Measurements from ENCODE around the gene TAP1. TPM values are rescaled to one million over a fixed set of nuclear protein-coding genes. Genes with fewer than 3 reads are reported as not detected.
A peak's percentile ranks its signal among the peaks of the same experiment; 100 is the strongest.

TAP1 gene
- total and polyA plus RNA-seq, 4 experiments from 2014 or later, result 136 to 324 (median 220) TPM

DNA sequence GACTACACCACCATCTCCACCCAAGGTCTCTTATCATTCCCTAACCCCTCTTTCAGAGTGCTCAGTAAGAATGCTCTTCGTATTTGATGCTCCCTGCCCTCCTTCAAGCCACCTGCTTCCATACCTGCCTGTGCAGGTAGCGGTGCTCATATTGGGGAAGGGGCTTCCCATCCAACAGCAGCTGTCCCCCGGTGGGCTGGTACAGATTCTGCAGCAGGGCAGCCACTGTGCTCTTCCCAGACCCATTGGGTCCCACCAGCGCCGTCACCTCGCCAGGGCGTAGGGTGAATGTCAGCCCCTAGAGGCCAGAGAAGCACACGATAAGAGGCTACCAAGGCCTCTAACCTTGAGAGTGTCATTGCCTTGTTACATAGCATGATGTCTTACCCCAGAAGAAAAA lies 5.7 kb downstream of the TAP1 start:
- peaks cover 80 to 94% of the 10 kb centered on the region in 2 donors for H3K36me3 Mint-ChIP-seq
- H3K27ac Mint-ChIP-seq, result peak overlapping the region; percentile 81 to 100 (median 99)
- no peak for DNase-seq
- CTCF ChIA-PET (ENCODE audit: partially characterized antibody), result interaction anchor here (2.3 to 11.2 kb wide), 2 partner anchors 9 to 10 kb away, joined by 11 to 480 read pairs; partner anchors contain the start of genes PSMB9, TAP1 and TAP2
- H3K9me3 ChIP-seq (ENCODE audit: control insufficient read depth in 1 of 2, low read length in 2 of 2), result no peaks in the 10 kb centered on the region
- POLR2A ChIA-PET (ENCODE audit: partially characterized antibody), result interaction anchor here (0.8 to 11.6 kb wide), 4 partner anchors 9 to 125 kb away, joined by 3 to 1160 read pairs (median 277); partner anchors contain the start of genes BRD2, PSMB9, TAP1 and TAP2
- peak overlapping the region; percentile 94 to 100 (median 97) for H3K4me3 Mint-ChIP-seq
- peaks cover 76% of the 10 kb centered on the region for H3K4me1 ChIP-seq (ENCODE audit: insufficient read depth, low read length)
- H3K36me3 ChIP-seq (ENCODE audit: insufficient read depth, low read length), result peaks cover 66% of the 10 kb centered on the region
- no peaks in the 10 kb centered on the region for H3K27me3 ChIP-seq (ENCODE audit: insufficient read depth, low read length)
- no peaks in the 10 kb centered on the region for H3K27me3 Mint-ChIP-seq
- H3K4me1 Mint-ChIP-seq, result peaks cover 54 to 97% (median 67%) of the 10 kb centered on the region in 4 donors
- H3K27ac ChIP-seq (ENCODE audit: low read depth, low read length), result peak overlapping the region; percentile 99
- intact Hi-C loops (cut with micrococcal nuclease), result loop anchor here (10.0 kb wide), 1 partner anchor 1193 kb away; the partner anchor contains the start of genes APOM and BAG6
- no peaks in the 10 kb centered on the region for H3K9me3 Mint-ChIP-seq
- H3K4me3 ChIP-seq (ENCODE audit: low read length in 2 of 2), result peak overlapping the region in 1 of 2 donors; percentile 11

DNA sequence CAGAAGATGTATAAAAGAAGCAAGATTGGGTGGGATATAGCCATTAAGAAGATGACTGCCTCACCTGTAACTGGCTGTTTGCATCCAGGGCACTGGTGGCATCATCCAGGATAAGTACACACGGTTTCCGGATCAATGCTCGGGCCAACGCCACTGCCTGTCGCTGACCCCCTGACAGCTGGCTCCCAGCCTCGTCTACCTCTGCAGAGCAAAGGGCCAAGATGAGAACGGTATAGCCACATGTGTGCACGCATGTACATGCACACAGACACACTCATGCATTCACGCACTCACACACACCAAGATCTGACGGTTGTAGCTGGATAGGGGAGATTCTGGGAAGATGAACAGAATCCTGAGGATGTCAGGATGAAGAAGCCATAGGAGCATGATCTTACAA lies 6.5 kb downstream of the TAP1 start:
- Histone ChIP-seq H3K4me3 (ENCODE audit: low read length in 2 of 2) (peak overlapping the region in 1 of 2 donors; percentile 30), H3K9me3 (ENCODE audit: control insufficient read depth in 1 of 2, low read length in 2 of 2) (no peaks in the 10 kb centered on the region), H3K27me3 (ENCODE audit: insufficient read depth, low read length) (no peaks in the 10 kb centered on the region), H3K4me1 (ENCODE audit: insufficient read depth, low read length) (peaks cover 79% of the 10 kb centered on the region), H3K27ac (ENCODE audit: low read depth, low read length) (peak overlapping the region; percentile 99), H3K36me3 (ENCODE audit: insufficient read depth, low read length) (peaks cover 71% of the 10 kb centered on the region)
- Mint-ChIP-seq H3K27ac (peak overlapping the region; percentile 73 to 100 (median 99)), H3K9me3 (no peaks in the 10 kb centered on the region), H3K4me3 (peak overlapping the region; percentile 94 to 100 (median 97)), H3K4me1 (peaks cover 60 to 97% (median 72%) of the 10 kb centered on the region in 4 donors), H3K36me3 (peaks cover 79 to 92% of the 10 kb centered on the region in 2 donors), H3K27me3 (no peaks in the 10 kb centered on the region)
- CTCF ChIA-PET (ENCODE audit: partially characterized antibody), result interaction anchor here (1.5 to 11.2 kb wide), 4 partner anchors 9 to 107 kb away, joined by 3 to 480 read pairs (median 25); partner anchors contain the start of genes PSMB9, TAP1 and TAP2
- POLR2A ChIA-PET (ENCODE audit: partially characterized antibody), result interaction anchor here (0.8 to 11.6 kb wide), 5 partner anchors 9 to 126 kb away, joined by 3 to 1160 read pairs (median 5); partner anchors contain the start of genes BRD2, PSMB9, TAP1 and TAP2
- intact Hi-C loops (cut with micrococcal nuclease), result loop anchor here (10.0 kb wide), 1 partner anchor 1192 kb away; the partner anchor contains the start of genes APOM and BAG6
- no peak for DNase-seq

DNA sequence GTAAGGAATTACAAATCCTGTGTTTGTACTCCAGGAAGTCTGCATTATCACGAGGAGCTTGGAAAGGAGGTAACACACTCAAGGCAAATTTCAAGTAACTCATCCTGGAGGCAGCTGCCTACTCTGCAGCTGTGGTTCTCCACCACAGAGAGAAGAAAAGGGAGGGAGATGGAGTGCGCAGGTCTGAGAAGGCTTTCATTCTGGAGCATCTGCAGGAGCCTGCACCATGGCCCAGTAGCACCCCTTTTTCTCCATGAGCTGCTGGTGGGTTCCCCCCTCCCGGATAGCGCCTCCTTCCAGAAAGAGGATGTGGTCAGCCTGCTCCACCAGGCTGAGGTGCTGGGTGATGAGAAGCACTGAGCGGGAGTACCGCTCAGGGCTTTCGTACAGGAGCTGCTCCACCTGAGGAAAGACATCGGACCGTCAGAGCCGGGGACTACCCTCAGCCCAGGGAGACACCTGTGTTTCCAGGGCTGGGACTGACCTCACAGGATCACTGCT lies 8.1 kb downstream of the TAP1 start:
- CTCF ChIA-PET (ENCODE audit: partially characterized antibody), result interaction anchor here (0.8 to 11.2 kb wide), 13 partner anchors 12 to 139 kb away, joined by 3 to 480 read pairs (median 4); partner anchors contain the start of genes PSMB9 and TAP1
- H3K4me1 ChIP-seq (ENCODE audit: insufficient read depth, low read length), result peaks cover 79% of the 10 kb centered on the region
- H3K36me3 ChIP-seq (ENCODE audit: insufficient read depth, low read length), result peaks cover 63% of the 10 kb centered on the region
- Mint-ChIP-seq H3K4me3 (peak overlapping the region; percentile 94 to 100 (median 97)), H3K4me1 (peaks cover 61 to 97% (median 71%) of the 10 kb centered on the region in 4 donors), H3K27me3 (no peaks in the 10 kb centered on the region), H3K9me3 (no peaks in the 10 kb centered on the region), H3K36me3 (peaks cover 78 to 92% of the 10 kb centered on the region in 2 donors), H3K27ac (peak overlapping the region; percentile 99 to 100 (median 99))
- H3K9me3 ChIP-seq (ENCODE audit: control insufficient read depth in 1 of 2, low read length in 2 of 2), result no peaks in the 10 kb centered on the region
- intact Hi-C loops (cut with micrococcal nuclease), result loop anchor here (2.0 to 10.0 kb wide), 2 partner anchors 49 to 1191 kb away; partner anchors contain the start of genes APOM and BAG6
- POLR2A ChIA-PET (ENCODE audit: partially characterized antibody), result interaction anchor here (0.7 to 11.6 kb wide), 31 partner anchors 8 to 1270 kb away, joined by 3 to 1160 read pairs (median 8); partner anchors contain the start of genes B3GALT4, BAG6, BRD2 and GPSM3
- no peaks in the 10 kb centered on the region for H3K27me3 ChIP-seq (ENCODE audit: insufficient read depth, low read length)
- peak; percentile 43 to 76 (median 57) for DNase-seq
- H3K4me3 ChIP-seq (ENCODE audit: low read length in 2 of 2), result peak overlapping the region; percentile 89 to 98
- peak overlapping the region; percentile 99 for H3K27ac ChIP-seq (ENCODE audit: low read depth, low read length)

DNA sequence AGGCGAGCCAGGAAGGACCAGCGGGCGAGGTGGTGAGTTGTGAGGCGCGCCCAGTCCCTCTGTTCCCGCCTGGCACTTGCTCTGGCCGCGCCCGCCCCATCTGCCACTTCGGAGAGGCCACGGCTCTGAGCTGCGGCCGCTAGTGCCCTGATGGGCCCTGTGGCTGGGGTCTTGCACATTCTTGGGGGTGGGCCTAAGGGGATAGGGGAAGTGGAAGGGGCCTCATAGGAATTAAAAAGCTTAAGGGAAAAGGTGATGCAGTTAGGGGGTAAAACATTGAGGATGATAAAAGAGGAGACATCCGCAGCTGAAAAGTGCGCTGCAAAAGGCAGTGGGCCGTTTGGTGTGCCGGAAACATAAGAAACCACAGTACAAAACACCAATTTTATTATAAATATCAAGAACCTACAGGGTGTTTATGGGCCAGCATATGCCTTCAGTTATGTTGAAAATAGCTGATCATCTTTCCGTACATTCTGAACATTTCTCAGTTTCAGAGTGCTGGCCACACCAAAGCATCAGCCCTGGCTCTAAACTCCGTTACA lies 8.6 kb downstream of the TAP1 start:
- no peaks in the 10 kb centered on the region for H3K27me3 ChIP-seq (ENCODE audit: insufficient read depth, low read length)
- H3K4me1 ChIP-seq (ENCODE audit: insufficient read depth, low read length), result peaks cover 79% of the 10 kb centered on the region
- peak overlapping the region; percentile 99 for H3K27ac ChIP-seq (ENCODE audit: low read depth, low read length)
- H3K36me3 Mint-ChIP-seq, result peaks cover 76 to 89% of the 10 kb centered on the region in 2 donors
- intact Hi-C loops (cut with micrococcal nuclease), result loop anchor here (1.0 to 10.0 kb wide), 4 partner anchors 8 to 1190 kb away; partner anchors contain the start of genes APOM, BAG6 and TAP1
- peak overlapping the region; percentile 89 to 98 for H3K4me3 ChIP-seq (ENCODE audit: low read length in 2 of 2)
- CTCF ChIA-PET (ENCODE audit: partially characterized antibody), result interaction anchor here (1.0 to 11.2 kb wide), 13 partner anchors 11 to 140 kb away, joined by 3 to 480 read pairs (median 4); partner anchors contain the start of genes HLA-DMA, PSMB9 and TAP1
- peaks cover 58% of the 10 kb centered on the region for H3K36me3 ChIP-seq (ENCODE audit: insufficient read depth, low read length)
- POLR2A ChIA-PET (ENCODE audit: partially characterized antibody), result interaction anchor here (0.8 to 11.6 kb wide), 34 partner anchors 10 to 1264 kb away, joined by 3 to 1160 read pairs (median 8); partner anchors contain the start of genes B3GALT4, BAG6, BRD2 and DXO
- peaks cover 62 to 97% (median 71%) of the 10 kb centered on the region in 4 donors for H3K4me1 Mint-ChIP-seq
- no peaks in the 10 kb centered on the region for H3K9me3 Mint-ChIP-seq
- H3K9me3 ChIP-seq (ENCODE audit: control insufficient read depth in 1 of 2, low read length in 2 of 2), result no peaks in the 10 kb centered on the region
- no peaks in the 10 kb centered on the region for H3K27me3 Mint-ChIP-seq
- H3K27ac Mint-ChIP-seq, result peak overlapping the region; percentile 99 to 100 (median 99)
- H3K4me3 Mint-ChIP-seq, result peak overlapping the region; percentile 94 to 100 (median 97)
- peak in 1 of 5 donors; percentile 61 for DNase-seq

DNA sequence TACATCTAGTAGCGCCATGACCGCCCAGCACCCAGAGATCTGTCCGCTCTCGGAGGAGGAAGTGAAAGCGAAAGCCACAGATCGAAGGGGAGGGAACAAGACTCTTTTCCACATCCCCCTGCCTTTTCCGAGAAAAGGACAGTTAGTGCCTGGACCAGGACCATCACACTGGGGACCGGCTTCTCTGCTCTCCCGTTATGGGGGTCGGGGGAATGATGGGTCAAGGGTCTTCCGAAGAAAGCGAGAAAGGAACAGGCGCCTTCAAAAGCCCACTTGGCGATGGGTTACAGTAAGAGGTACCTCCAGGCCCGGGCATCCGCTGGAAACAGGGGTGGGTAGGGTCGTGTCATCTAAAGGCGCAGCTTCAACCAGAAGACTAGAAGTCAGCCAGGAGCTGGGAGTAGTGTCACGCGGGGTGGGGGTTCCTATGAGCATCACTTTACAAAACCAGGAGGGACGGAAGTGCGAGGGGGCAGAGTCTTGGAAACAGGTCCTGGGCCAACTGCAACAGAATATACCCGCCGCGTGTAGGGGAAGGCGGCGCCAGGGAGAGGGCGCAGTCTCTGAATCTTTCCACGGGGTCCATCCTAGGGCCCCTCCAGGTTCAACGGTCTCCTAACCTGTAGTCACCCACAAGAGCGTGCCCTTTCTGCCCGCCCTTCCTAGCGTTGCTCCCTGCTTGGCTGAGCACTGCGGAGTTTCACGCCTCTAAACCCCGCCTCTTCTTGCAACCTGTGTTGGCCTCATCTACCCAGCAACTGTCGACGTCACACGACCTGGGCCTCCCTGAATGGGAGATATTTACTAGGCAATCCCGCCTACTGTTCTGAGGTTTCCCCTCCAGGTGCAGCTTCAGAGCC lies 9.3 kb downstream of the TAP1 start, which contains the start of gene PSMB8:
Gene PSMB8, minus strand, starts transcription at position 69 of the 860 bp plus-strand sequence. Its CDS starts 51 bp downstream, at position 18.
- Mint-ChIP-seq H3K27ac (peak within 1 kb of the TSS; percentile 99 to 100 (median 99)), H3K4me3 (peak within 1 kb of the TSS; percentile 94 to 100 (median 97)), H3K36me3 (peaks cover 72 to 84% of the 10 kb centered on the region in 2 donors), H3K27me3 (no peaks in the 10 kb centered on the region), H3K9me3 (no peaks in the 10 kb centered on the region), H3K4me1 (peaks cover 61 to 98% (median 72%) of the 10 kb centered on the region in 4 donors)
- peak; percentile 97 to 100 (median 98) for DNase-seq
- intact Hi-C loops (cut with micrococcal nuclease), result loop anchor here (1.0 to 10.0 kb wide), 4 partner anchors 9 to 1189 kb away; partner anchors contain the start of genes APOM, BAG6 and TAP1
- Histone ChIP-seq H3K9me3 (ENCODE audit: control insufficient read depth in 1 of 2, low read length in 2 of 2) (no peaks in the 10 kb centered on the region), H3K36me3 (ENCODE audit: insufficient read depth, low read length) (peaks cover 54% of the 10 kb centered on the region), H3K27ac (ENCODE audit: low read depth, low read length) (peak within 1 kb of the TSS; percentile 99), H3K4me1 (ENCODE audit: insufficient read depth, low read length) (peaks cover 81% of the 10 kb centered on the region), H3K27me3 (ENCODE audit: insufficient read depth, low read length) (no peaks in the 10 kb centered on the region), H3K4me3 (ENCODE audit: low read length in 2 of 2) (peak within 1 kb of the TSS; percentile 89 to 98)
- ChIA-PET POLR2A (ENCODE audit: partially characterized antibody) (interaction anchor here (0.6 to 11.6 kb wide), 32 partner anchors 9 to 1490 kb away, joined by 3 to 1160 read pairs (median 8); partner anchors contain the start of genes B3GALT4, BAG6, BRD2 and DXO), CTCF (ENCODE audit: partially characterized antibody) (interaction anchor here (1.0 to 11.2 kb wide), 11 partner anchors 11 to 141 kb away, joined by 3 to 480 read pairs (median 4); partner anchors contain the start of genes HLA-DMA, PSMB9 and TAP1)

All from CD4-positive, alpha-beta memory T cell (primary cell).